Measurements from ENCODE around the gene NEURL1.
"Not testable (repeated sequence)": the region's sequence is repeated elsewhere in the genome, so short reads cannot be mapped to it uniquely, and the experiment has no call there.

The NEURL1 gene

GRCh38 chr10:103632247-103632642 is 138.7 kb downstream of the NEURL1 start:
- no peak for TF ChIP-seq CTCF (IDR thresholded peaks at IDR 0.05; ENCODE audit: low read depth, low read length)
- in situ Hi-C loops (cut with HindIII; ENCODE audit: low sequenced_read_pairs), result no loop called here
- no peak overlapping the region for H3K4me3 ChIP-seq (ENCODE audit: low read depth, low read length)
- DNase-seq (ENCODE audit: low read depth, low spot score), result no peak

- DNase-seq (ENCODE audit: low read depth, low spot score); H3K4me3 ChIP-seq (ENCODE audit: low read depth, low read length); in situ Hi-C loops (cut with HindIII; ENCODE audit: low sequenced_read_pairs): not testable (repeated sequence)
Observed at GRCh38 chr10:103632871-103633270, 139.4 kb downstream of the NEURL1 start.

- no peak for TF ChIP-seq CTCF (IDR thresholded peaks at IDR 0.05; ENCODE audit: low read depth, low read length)
- H3K4me3 ChIP-seq (ENCODE audit: low read depth, low read length), result no peak overlapping the region
- in situ Hi-C loops (cut with HindIII; ENCODE audit: low sequenced_read_pairs), result no loop called here
- no peak for DNase-seq (ENCODE audit: low read depth, low spot score)
Observed at GRCh38 chr10:103633846-103634245, 140.3 kb downstream of the NEURL1 start.

GRCh38 chr10:103635580-103635979 is 142.1 kb downstream of the NEURL1 start:
- no peak for TF ChIP-seq CTCF (IDR thresholded peaks at IDR 0.05; ENCODE audit: low read depth, low read length)
- in situ Hi-C loops (cut with HindIII; ENCODE audit: low sequenced_read_pairs), result no loop called here
- DNase-seq (ENCODE audit: low read depth, low spot score), result no peak
- H3K4me3 ChIP-seq (ENCODE audit: low read depth, low read length), result no peak overlapping the region

DNA sequence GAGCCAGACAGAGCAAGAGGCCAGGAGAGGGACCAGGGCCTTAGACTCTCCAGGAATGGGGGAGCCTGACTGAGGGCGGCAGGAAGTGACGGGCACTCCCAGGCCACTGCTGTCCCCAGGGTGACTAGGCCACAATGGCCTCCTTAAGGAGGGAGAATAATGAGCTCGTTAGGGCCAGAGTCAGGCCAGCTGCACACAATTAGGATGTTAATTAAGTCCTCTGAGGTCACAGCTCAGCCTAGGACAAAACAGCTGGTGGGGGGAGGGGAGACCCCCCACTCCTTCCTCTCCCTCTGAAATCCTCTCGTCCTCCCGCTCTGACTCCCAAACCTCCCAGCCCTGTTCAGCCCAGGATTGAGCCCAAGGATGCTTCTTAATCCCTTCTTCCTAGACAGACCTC is 143.0 kb downstream of the NEURL1 start:
- no peak for DNase-seq (ENCODE audit: low read depth, low spot score)
- no peak overlapping the region for H3K4me3 ChIP-seq (ENCODE audit: low read depth, low read length)
- no peak for TF ChIP-seq CTCF (IDR thresholded peaks at IDR 0.05; ENCODE audit: low read depth, low read length)
- in situ Hi-C loops (cut with HindIII; ENCODE audit: low sequenced_read_pairs), result no loop called here

DNA sequence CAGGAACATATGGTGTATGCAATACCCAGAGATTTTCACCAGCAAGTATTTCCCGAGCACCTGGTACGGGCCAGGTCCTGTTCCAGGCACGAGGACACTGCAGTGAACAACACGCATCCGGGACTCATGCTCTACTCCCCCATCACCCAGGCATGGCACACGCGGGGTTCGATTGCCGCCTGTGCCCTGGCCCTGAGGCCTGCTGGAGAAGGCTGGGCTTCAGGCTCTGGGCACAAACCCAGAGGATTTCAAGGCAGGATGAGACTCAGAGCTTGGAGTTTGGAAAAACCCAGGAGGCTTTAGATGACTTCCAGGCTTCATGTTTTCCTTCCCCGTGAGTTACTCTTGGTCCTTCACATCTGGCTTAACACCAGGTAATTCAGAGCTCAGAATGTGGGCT is 143.5 kb downstream of the NEURL1 start:
- DNase-seq (ENCODE audit: low read depth, low spot score), result no peak
- in situ Hi-C loops (cut with HindIII; ENCODE audit: low sequenced_read_pairs), result no loop called here
- no peak for TF ChIP-seq CTCF (IDR thresholded peaks at IDR 0.05; ENCODE audit: low read depth, low read length)
- H3K4me3 ChIP-seq (ENCODE audit: low read depth, low read length), result no peak overlapping the region

DNA sequence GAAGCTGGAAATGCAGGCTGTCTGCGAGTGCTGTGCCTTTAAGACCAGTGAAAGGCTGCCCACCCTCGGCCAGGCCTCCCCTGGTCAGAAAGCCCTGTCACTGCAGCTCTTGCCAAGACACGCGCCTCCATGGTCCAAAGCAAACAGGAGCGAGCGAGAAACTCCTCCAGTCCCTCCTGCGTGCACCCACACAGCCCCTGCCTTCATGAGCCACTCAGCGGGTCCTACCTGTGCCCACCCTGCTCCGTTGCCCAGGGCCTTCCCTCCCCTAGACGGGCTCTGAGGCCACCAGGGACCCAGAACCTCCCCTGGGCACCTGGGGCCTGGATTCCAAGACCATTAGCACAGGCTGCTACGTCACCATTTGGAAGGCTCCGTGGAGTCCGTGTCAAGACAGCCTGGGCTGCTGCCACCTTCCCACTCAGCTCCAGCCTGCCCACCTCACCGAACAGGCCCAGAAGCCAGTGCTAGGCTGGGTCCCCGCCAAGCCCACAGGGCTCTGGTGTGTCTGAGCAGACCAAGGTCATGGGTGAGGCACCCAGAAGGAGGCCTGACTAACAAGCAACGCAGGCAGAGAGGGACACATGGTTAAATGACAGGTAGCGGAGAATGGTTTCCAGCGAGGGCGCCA is 144.5 kb downstream of the NEURL1 start:
- TF ChIP-seq CTCF (IDR thresholded peaks at IDR 0.05; ENCODE audit: low read depth, low read length), result no peak
- H3K4me3 ChIP-seq (ENCODE audit: low read depth, low read length), result no peak overlapping the region
- in situ Hi-C loops (cut with HindIII; ENCODE audit: low sequenced_read_pairs), result no loop called here
- DNase-seq (ENCODE audit: low read depth, low spot score), result peak; percentile 83
